GM21360 (cell line): ENCODE measurements around the gene TPD52L1.
"Not testable (repeated sequence)": the region's sequence is repeated elsewhere in the genome, so short reads cannot be mapped to it uniquely, and the experiment has no call there.

Experiments used
- ATAC-seq: cut with Tn5 transposase; IDR thresholded peaks from one replicate; pipeline ENCODE4 v1.9.1; 2021; ENCODE audit warnings: mild to moderate bottlenecking, moderate library complexity; ENCODE audit not compliant: unreplicated experiment

Gene TPD52L1

GRCh38 chr6:125153391-125154117, at the start of gene TPD52L1:
TSS of gene TPD52L1 (plus strand) at chr6:125153773. CDS start at chr6:125153952, 179 bp downstream.
- ATAC-seq: peak; percentile 99

- ATAC-seq: no peak
These were observed 49.1 kb upstream of the TPD52L1 start for GRCh38 chr6:125104425-125104824.

GRCh38 chr6:125107048-125107447, 46.5 kb upstream of the TPD52L1 start:
- no peak for ATAC-seq

- no peak for ATAC-seq
These were observed 45.7 kb upstream of the TPD52L1 start for GRCh38 chr6:125107896-125108295.

GRCh38 chr6:125110056-125110455, 43.5 kb upstream of the TPD52L1 start:
- ATAC-seq: no peak

- ATAC-seq: no peak
These were observed 42.2 kb upstream of the TPD52L1 start for GRCh38 chr6:125111219-125111983.

GRCh38 chr6:125112934-125113333, 40.6 kb upstream of the TPD52L1 start:
- no peak for ATAC-seq

- ATAC-seq: peak; percentile 71
These were observed 39.2 kb upstream of the TPD52L1 start for GRCh38 chr6:125114248-125114858.

- no peak for ATAC-seq
These were observed 37.4 kb upstream of the TPD52L1 start for GRCh38 chr6:125116170-125116569.

GRCh38 chr6:125116710-125117109, 36.9 kb upstream of the TPD52L1 start:
- no peak for ATAC-seq

GRCh38 chr6:125117818-125118217, 35.8 kb upstream of the TPD52L1 start:
- no peak for ATAC-seq

- no peak for ATAC-seq
These were observed 33.5 kb upstream of the TPD52L1 start for GRCh38 chr6:125120054-125120590.

GRCh38 chr6:125121894-125122293, 31.7 kb upstream of the TPD52L1 start:
- no peak for ATAC-seq

- ATAC-seq: no peak
These were observed 30.5 kb upstream of the TPD52L1 start for GRCh38 chr6:125123051-125123450.

GRCh38 chr6:125123468-125124048, 30.0 kb upstream of the TPD52L1 start:
- no peak for ATAC-seq

GRCh38 chr6:125124049-125124669, 29.4 kb upstream of the TPD52L1 start:
- no peak for ATAC-seq

GRCh38 chr6:125125856-125126255, 27.7 kb upstream of the TPD52L1 start:
- ATAC-seq: not testable (repeated sequence)

- no peak for ATAC-seq
These were observed 24.2 kb upstream of the TPD52L1 start for GRCh38 chr6:125129354-125129753.

GRCh38 chr6:125132058-125132457, 21.5 kb upstream of the TPD52L1 start:
- ATAC-seq: no peak

GRCh38 chr6:125136378-125136777, 17.2 kb upstream of the TPD52L1 start:
- no peak for ATAC-seq

GRCh38 chr6:125138083-125138482, 15.5 kb upstream of the TPD52L1 start:
- ATAC-seq: no peak
